ENCODE data around the gene RPL22L1. TPM values are rescaled to one million over a fixed set of nuclear protein-coding genes. Genes with fewer than 3 reads are reported as not detected.

The RPL22L1 gene
- polyA plus RNA-seq, 3 donors: 26.8 to 63.8 (median 37.4) TPM

GRCh38 chr3:170914690-170915089 is 44.7 kb upstream of the RPL22L1 start:
- H3K79me2 ChIP-seq (ENCODE audit: insufficient read depth, low read length): no peaks in the 10 kb centered on the region
- no peak overlapping the region for H3K9ac ChIP-seq (ENCODE audit: insufficient read depth, low read length, poor library complexity, severe bottlenecking)
- H3K27ac ChIP-seq (ENCODE audit: low read depth in 1 of 2, low read length in 2 of 2): no peak overlapping the region
- peaks cover 26 to 29% of the 10 kb centered on the region in 2 donors for H3K9me3 ChIP-seq (replicated peaks in 1 of 2; ENCODE audit: control insufficient read depth in 1 of 2, insufficient read depth in 1 of 2, low read length in 2 of 2)
- H4K20me1 ChIP-seq (ENCODE audit: insufficient read depth, low read length): no peaks in the 10 kb centered on the region
- no peak overlapping the region for H3K4me2 ChIP-seq (replicated peaks; ENCODE audit: extremely low read depth, low read length, poor library complexity, severe bottlenecking)
- no peak overlapping the region for H3K4me3 ChIP-seq (replicated peaks in 1 of 3; ENCODE audit: low read depth in 2 of 3, low read length in 3 of 3)
- H3K4me3 Mint-ChIP-seq: no peak overlapping the region
- peaks cover 3 to 10% (median 10%) of the 10 kb centered on the region in 3 donors for H3K27me3 Mint-ChIP-seq (ENCODE audit: low read depth in 3 of 3)
- no peaks in the 10 kb centered on the region for H3K36me3 ChIP-seq (replicated peaks in 1 of 2; ENCODE audit: control insufficient read depth in 1 of 2, insufficient read depth in 2 of 2, low read length in 2 of 2)
- H3K4me1 Mint-ChIP-seq: no peaks in the 10 kb centered on the region
- peaks cover 0 to 3% of the 10 kb centered on the region in 2 donors for H3K27me3 ChIP-seq (ENCODE audit: control insufficient read depth in 2 of 2, insufficient read depth in 2 of 2, low read length in 2 of 2)
- DNase-seq: no peak
- H3K9me3 Mint-ChIP-seq: peaks cover 16 to 50% (median 36%) of the 10 kb centered on the region in 7 donors
- H3K36me3 Mint-ChIP-seq: no peaks in the 10 kb centered on the region
- H2AFZ ChIP-seq (ENCODE audit: insufficient read depth, low read depth, low read length, poor library complexity, severe bottlenecking): no peak overlapping the region
- intact Hi-C loops (cut with micrococcal nuclease): no loop called here
- H3K27ac Mint-ChIP-seq: no peak overlapping the region
- H3K4me1 ChIP-seq (ENCODE audit: control insufficient read depth in 1 of 2, insufficient read depth in 2 of 2, low read length in 2 of 2): no peaks in the 10 kb centered on the region
- TF ChIP-seq CTCF (IDR thresholded peaks at IDR 0.05): no peak
- no CpG with 5 or more reads among the region's 1 CpG for WGBS (ENCODE audit: insufficient coverage)

- no peak overlapping the region for H3K9ac ChIP-seq (ENCODE audit: insufficient read depth, low read length, poor library complexity, severe bottlenecking)
- Mint-ChIP-seq H3K27me3 (ENCODE audit: low read depth in 3 of 3) (peaks cover 4 to 14% (median 10%) of the 10 kb centered on the region in 3 donors), H3K4me3 (no peak overlapping the region), H3K4me1 (peaks cover 4% of the 10 kb centered on the region), H3K27ac (no peak overlapping the region), H3K9me3 (peaks cover 12 to 51% (median 36%) of the 10 kb centered on the region in 7 donors), H3K36me3 (no peaks in the 10 kb centered on the region)
- no peaks in the 10 kb centered on the region for H3K36me3 ChIP-seq (replicated peaks in 1 of 2; ENCODE audit: control insufficient read depth in 1 of 2, insufficient read depth in 2 of 2, low read length in 2 of 2)
- H3K4me3 ChIP-seq (replicated peaks in 1 of 3; ENCODE audit: low read depth in 2 of 3, low read length in 3 of 3): no peak overlapping the region
- peaks cover 0 to 6% of the 10 kb centered on the region in 2 donors for H3K27me3 ChIP-seq (ENCODE audit: control insufficient read depth in 2 of 2, insufficient read depth in 2 of 2, low read length in 2 of 2)
- DNase-seq: no peak
- TF ChIP-seq CTCF (IDR thresholded peaks at IDR 0.05): no peak
- H3K79me2 ChIP-seq (ENCODE audit: insufficient read depth, low read length): no peaks in the 10 kb centered on the region
- H4K20me1 ChIP-seq (ENCODE audit: insufficient read depth, low read length): no peaks in the 10 kb centered on the region
- H3K4me1 ChIP-seq (ENCODE audit: control insufficient read depth in 1 of 2, insufficient read depth in 2 of 2, low read length in 2 of 2): peaks cover 0 to under 1% of the 10 kb centered on the region in 2 donors
- no peak overlapping the region for H3K27ac ChIP-seq (ENCODE audit: low read depth in 1 of 2, low read length in 2 of 2)
- no peak overlapping the region for H3K4me2 ChIP-seq (replicated peaks; ENCODE audit: extremely low read depth, low read length, poor library complexity, severe bottlenecking)
- intact Hi-C loops (cut with micrococcal nuclease): no loop called here
- no peak overlapping the region for H2AFZ ChIP-seq (ENCODE audit: insufficient read depth, low read depth, low read length, poor library complexity, severe bottlenecking)
- H3K9me3 ChIP-seq (replicated peaks in 1 of 2; ENCODE audit: control insufficient read depth in 1 of 2, insufficient read depth in 1 of 2, low read length in 2 of 2): peaks cover 26 to 34% of the 10 kb centered on the region in 2 donors
- no CpG with 5 or more reads among the region's 5 CpGs for WGBS (ENCODE audit: insufficient coverage)
Observed at GRCh38 chr3:170914212-170914611, 44.2 kb upstream of the RPL22L1 start.
